ENCODE data around the gene TPRG1L. TPM values are rescaled to one million over a fixed set of nuclear protein-coding genes. Genes with fewer than 3 reads are reported as not detected.
"Not testable (repeated sequence)": the region's sequence is repeated elsewhere in the genome, so short reads cannot be mapped to it uniquely, and the experiment has no call there.

The TPRG1L gene
- total RNA-seq, 4 donors from 2014 or later: 27.9 to 44.7 (median 33.2) TPM

DNA sequence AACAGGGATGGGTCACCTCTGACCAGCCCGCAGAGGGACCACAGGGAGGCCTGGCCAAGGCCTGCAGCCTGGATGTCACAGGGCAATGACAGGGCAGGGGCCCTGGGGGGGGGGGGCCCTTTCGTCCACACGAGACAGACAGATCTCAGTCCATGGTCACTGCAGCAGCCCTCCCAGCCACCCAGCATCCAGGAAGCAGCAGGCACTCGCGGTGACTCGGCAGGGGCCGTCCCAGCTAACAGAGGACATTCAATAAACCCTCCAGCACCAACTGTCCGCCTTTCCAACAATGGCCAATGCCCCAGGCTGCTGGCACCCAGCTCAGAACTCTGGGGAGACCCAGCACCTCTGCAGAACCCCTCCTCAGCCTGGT lies 46.4 kb upstream of the TPRG1L start:
- DNase-seq: no peak
- Histone ChIP-seq H3K27me3 (peaks cover 0 to 43% (median 0%) of the 10 kb centered on the region in 4 donors), H3K4me3 (no peak overlapping the region), H3K9me3 (no peaks in the 10 kb centered on the region), H3K4me1 (peaks cover 0 to 13% (median 0%) of the 10 kb centered on the region in 3 donors), H3K27ac (no peak overlapping the region), H3K36me3 (no peaks in the 10 kb centered on the region)
- 35 to 80% methylated on average over 1 to 4 of the region's 8 CpGs for WGBS, 2 donors
- intact Hi-C loops (cut with DNase I): no loop called here
- TF ChIP-seq POLR2A (IDR thresholded peaks at IDR 0.05): no peak
- TF ChIP-seq, protein P1, sequence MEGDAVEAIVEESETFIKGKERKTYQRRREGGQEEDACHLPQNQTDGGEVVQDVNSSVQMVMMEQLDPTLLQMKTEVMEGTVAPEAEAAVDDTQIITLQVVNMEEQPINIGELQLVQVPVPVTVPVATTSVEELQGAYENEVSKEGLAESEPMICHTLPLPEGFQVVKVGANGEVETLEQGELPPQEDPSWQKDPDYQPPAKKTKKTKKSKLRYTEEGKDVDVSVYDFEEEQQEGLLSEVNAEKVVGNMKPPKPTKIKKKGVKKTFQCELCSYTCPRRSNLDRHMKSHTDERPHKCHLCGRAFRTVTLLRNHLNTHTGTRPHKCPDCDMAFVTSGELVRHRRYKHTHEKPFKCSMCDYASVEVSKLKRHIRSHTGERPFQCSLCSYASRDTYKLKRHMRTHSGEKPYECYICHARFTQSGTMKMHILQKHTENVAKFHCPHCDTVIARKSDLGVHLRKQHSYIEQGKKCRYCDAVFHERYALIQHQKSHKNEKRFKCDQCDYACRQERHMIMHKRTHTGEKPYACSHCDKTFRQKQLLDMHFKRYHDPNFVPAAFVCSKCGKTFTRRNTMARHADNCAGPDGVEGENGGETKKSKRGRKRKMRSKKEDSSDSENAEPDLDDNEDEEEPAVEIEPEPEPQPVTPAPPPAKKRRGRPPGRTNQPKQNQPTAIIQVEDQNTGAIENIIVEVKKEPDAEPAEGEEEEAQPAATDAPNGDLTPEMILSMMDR (IDR thresholded peaks at IDR 0.05): no peak

DNA sequence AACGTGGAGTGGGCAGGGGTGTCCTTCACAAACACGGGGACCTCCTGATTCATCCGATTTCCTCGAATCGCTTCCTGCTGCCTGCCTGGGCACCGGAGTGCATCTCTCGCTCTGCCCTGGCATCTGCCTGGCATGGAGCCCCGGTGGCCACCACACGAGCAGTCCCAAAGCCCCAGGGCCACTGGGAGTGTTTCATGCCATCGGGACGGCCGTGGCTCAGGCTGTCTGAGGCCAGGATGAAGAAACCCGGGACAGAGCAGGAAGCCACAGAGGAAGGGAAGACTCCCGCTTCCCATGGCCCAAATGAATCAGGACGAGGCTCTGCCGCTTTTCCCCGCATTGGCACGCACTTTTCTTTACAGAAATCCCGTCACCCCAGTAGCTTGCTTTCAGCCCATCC lies 45.9 kb upstream of the TPRG1L start:
- no peak overlapping the region for H3K4me3 ChIP-seq
- no peaks in the 10 kb centered on the region for H3K36me3 ChIP-seq
- peaks cover 0 to 43% (median 0%) of the 10 kb centered on the region in 4 donors for H3K27me3 ChIP-seq
- H3K9me3 ChIP-seq: no peaks in the 10 kb centered on the region
- intact Hi-C loops (cut with DNase I): no loop called here
- TF ChIP-seq POLR2A (IDR thresholded peaks at IDR 0.05): no peak
- TF ChIP-seq, protein P1 (IDR thresholded peaks at IDR 0.05): no peak
- no peak overlapping the region for H3K27ac ChIP-seq
- WGBS, 2 donors: 80 to 83% methylated on average over 6 to 8 of the region's 19 CpGs
- no peak for DNase-seq
- H3K4me1 ChIP-seq: peaks cover 0 to 11% (median 0%) of the 10 kb centered on the region in 3 donors

DNA sequence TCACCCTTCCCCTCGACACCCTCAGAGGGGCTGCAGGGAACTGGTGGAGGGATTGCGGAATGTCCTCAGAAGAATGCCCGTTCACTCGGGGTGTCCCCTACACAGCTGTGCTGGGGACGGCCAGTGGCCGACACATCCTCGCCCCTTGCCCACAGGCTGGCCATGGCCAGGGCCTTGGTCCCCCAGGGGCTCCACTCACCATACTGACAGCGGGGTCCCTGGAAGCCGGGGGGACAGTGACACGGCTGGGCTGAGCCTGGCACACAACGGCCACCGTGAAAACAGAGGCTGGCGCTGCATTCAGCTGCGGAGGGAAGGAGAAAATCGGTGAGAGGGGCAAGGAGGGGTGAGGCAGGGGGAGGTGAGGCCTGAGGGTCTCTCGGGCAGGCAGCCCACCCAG lies 45.2 kb upstream of the TPRG1L start:
- Histone ChIP-seq H3K4me3 (no peak overlapping the region), H3K27ac (no peak overlapping the region), H3K9me3 (no peaks in the 10 kb centered on the region), H3K27me3 (peaks cover 0 to 43% (median 0%) of the 10 kb centered on the region in 4 donors), H3K4me1 (peaks cover 0 to 11% (median 0%) of the 10 kb centered on the region in 3 donors), H3K36me3 (no peaks in the 10 kb centered on the region)
- no peak for DNase-seq
- TF ChIP-seq, protein P1 (IDR thresholded peaks at IDR 0.05): no peak
- no peak for TF ChIP-seq POLR2A (IDR thresholded peaks at IDR 0.05)
- intact Hi-C loops (cut with DNase I): no loop called here
- 40% methylated on average over 1 of the region's 16 CpGs; no CpG with 5 or more reads in 1 of the 2 donors for WGBS, 2 donors

DNA sequence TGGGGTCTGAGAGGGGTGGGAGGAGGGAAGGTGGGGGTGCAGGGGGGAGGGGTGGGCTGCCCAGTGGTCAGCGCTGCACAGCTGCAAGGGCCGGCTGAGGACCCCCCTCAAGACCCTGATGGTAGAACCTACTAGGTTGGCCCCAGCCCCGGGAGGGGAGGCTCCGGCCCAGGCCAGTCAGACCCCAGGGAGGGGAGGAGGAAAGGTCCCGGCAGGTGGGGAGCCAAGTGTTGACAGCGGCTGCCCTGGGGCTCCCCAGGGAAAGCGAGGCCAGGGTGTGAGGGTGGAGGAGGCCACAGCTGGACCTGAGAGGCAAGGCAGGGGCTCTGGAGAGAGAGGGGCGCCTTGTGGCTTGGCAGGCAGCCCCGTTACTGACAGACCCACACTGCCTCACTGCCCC lies 44.6 kb upstream of the TPRG1L start:
- peaks cover 0 to 43% (median 0%) of the 10 kb centered on the region in 4 donors for H3K27me3 ChIP-seq
- H3K9me3 ChIP-seq: no peaks in the 10 kb centered on the region
- no peaks in the 10 kb centered on the region for H3K36me3 ChIP-seq
- peaks cover 0 to 11% (median 0%) of the 10 kb centered on the region in 3 donors for H3K4me1 ChIP-seq
- H3K4me3 ChIP-seq: no peak overlapping the region
- TF ChIP-seq, protein P1 (IDR thresholded peaks at IDR 0.05): no peak
- no peak for TF ChIP-seq POLR2A (IDR thresholded peaks at IDR 0.05)
- no peak overlapping the region for H3K27ac ChIP-seq
- no peak for DNase-seq
- intact Hi-C loops (cut with DNase I): no loop called here
- WGBS, 2 donors: 72 to 74% methylated on average over 8 of the region's 9 CpGs

DNA sequence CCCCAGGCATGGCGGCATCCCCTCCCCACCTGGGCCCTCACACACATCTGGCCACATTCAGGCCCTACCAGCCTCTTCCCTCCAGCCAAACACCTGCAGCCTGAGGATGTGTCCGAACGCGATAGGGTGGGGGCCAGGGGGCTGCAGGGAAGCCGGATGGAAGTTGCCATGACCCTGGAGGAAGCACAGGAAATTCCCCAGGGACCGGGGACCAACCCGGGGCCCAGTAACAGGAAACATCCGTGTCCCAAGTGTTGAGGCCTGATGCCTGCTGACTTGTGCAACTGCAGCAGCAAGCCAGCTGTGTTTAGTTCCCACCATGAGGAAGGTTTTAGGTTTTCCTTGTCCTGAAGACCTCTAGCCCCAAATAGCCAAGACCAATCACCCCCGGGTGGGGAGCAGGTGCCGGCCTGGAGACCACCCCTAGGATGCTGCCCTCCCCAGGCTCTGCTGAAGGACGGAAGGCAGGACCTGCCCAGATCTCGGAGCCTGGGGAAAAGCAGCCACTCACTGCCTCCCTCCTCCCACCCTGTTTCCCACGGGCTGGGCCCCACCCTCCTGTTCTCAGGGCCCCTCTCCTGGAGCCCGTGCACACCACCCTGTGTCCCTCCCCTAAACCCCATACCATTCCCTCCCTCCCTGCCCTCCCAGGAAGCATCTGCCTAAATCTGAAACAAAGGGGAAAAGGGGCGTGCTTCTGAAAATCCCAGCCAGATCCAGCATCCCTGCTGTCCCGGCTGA lies 43.3 kb upstream of the TPRG1L start:
- no peaks in the 10 kb centered on the region for H3K9me3 ChIP-seq
- peaks cover 0 to 43% (median 0%) of the 10 kb centered on the region in 4 donors for H3K27me3 ChIP-seq
- intact Hi-C loops (cut with DNase I): no loop called here
- no peak for DNase-seq
- no peak overlapping the region for H3K4me3 ChIP-seq
- H3K27ac ChIP-seq: no peak overlapping the region
- H3K36me3 ChIP-seq: no peaks in the 10 kb centered on the region
- peaks cover 0 to 11% (median 0%) of the 10 kb centered on the region in 3 donors for H3K4me1 ChIP-seq
- 30 to 70% methylated on average over 2 to 3 of the region's 16 CpGs for WGBS, 2 donors
- TF ChIP-seq, protein P1 (IDR thresholded peaks at IDR 0.05): no peak
- TF ChIP-seq POLR2A (IDR thresholded peaks at IDR 0.05): no peak

DNA sequence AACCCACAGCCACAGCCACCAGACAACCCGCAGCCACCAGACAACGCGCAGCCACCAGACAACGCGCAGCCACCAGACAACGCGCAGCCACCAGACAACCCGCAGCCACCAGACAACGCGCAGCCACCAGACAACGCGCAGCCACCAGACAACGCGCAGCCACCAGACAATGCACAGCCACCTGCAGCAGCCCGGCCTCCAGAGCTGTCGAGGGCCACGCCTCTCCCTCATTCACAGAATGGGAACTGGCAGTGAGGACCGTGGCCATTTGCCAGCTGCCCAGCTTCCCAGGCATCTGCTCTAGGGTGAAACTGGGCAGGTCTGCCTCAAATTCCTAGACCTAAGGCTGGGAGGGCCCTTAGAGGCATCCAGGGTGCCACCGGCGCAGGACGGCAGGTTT lies 41.1 kb upstream of the TPRG1L start:
- H3K9me3 ChIP-seq; intact Hi-C loops (cut with DNase I); H3K36me3 ChIP-seq; H3K4me1 ChIP-seq; H3K27ac ChIP-seq; DNase-seq; H3K4me3 ChIP-seq: not testable (repeated sequence)
- WGBS, 2 donors: 44 to 88% methylated on average over 5 to 8 of the region's 21 CpGs
- H3K27me3 ChIP-seq: peaks cover 0 to 35% (median 0%) of the 10 kb centered on the region in 4 donors

Measured in esophagus squamous epithelium (tissue), 5 donors.